Body of pancreas (tissue), 4 donors: ENCODE measurements around the gene TGFBR3. TPM values are rescaled to one million over a fixed set of nuclear protein-coding genes. Genes with fewer than 3 reads are reported as not detected.
A peak's percentile ranks its signal among the peaks of the same experiment; 100 is the strongest.
"Not testable (repeated sequence)": the region's sequence is repeated elsewhere in the genome, so short reads cannot be mapped to it uniquely, and the experiment has no call there.

Source experiments
- ATAC-seq: fragments of 150-250 bp; one replicate; pipeline ENCODE4 v1.9.1; 2016
- DNase-seq, 4 donors: peaks; one replicate each; pipeline ENCODE4 v3.0.0-alpha.2; 2019
- H3K27ac ChIP-seq, 4 donors: fragments of 200-600 bp; sonication (generic); 1 replicate in 3 of 4; 2 replicates in 1 of 4; pipeline versions ENCODE4 v1.5.1 to v1.6.1; 2016 to 2019; ENCODE audit warnings: mild to moderate bottlenecking in 1 of 4, mixed read lengths in 1 of 4, moderate library complexity in 1 of 4
- H3K27me3 ChIP-seq, 2 donors: fragments of 200-600 bp; sonication (generic); one replicate each; pipeline ENCODE4 v1.6.0; 2016; ENCODE audit warnings: mild to moderate bottlenecking in 1 of 2
- H3K36me3 ChIP-seq, 2 donors: fragments of 200-600 bp; sonication (generic); replicated peaks in 1 of 2; 2 replicates each; pipeline ENCODE4 v1.5.1; 2016; ENCODE audit warnings: low read depth in 2 of 2; ENCODE audit not compliant: insufficient read depth in 1 of 2
- H3K4me1 ChIP-seq: fragments of 200-600 bp; sonication (generic); one replicate; pipeline ENCODE4 v1.6.0; 2016
- H3K4me3 ChIP-seq, 2 donors: fragments of 200-600 bp; sonication (generic); 1 replicate in 1 of 2; 2 replicates in 1 of 2; pipeline ENCODE4 v1.5.1; 2016 to 2019
- H3K9me3 ChIP-seq, 3 donors: fragments of 200-600 bp; sonication (generic); 1 replicate in 2 of 3; 2 replicates in 1 of 3; pipeline ENCODE4 v1.5.1; 2016
- POLR2A ChIP-seq, 3 donors: fragments of 450-650 bp; IDR thresholded peaks; one replicate each; pipeline ENCODE4 v1.6.1; 2016; ENCODE audit warnings: antibody characterized with exemption in 3 of 3, mild to moderate bottlenecking in 2 of 3
- WGBS, 2 donors: methylation state at CpG; one replicate each; pipeline ENCODE4 v1.1.5; 2017; 5-methylcytosine and 5-hydroxymethylcytosine counted together
- intact Hi-C: fragments of 100-400 bp; cut with DNase I; formaldehyde crosslinking; loops from one replicate; pipeline ENCODE4 v1.15.1; 2023
- total RNA-seq, 2 donors: library from RNA; depleted of rRNA; stranded (reverse); fragments of >200 nt; gene quantifications; one replicate each; pipeline ENCODE4 v1.1.0, GENCODE V29; 2016
- TF ChIP-seq, protein P1 (sequence below), 7 experiments: fragments of 450-650 bp in 4 of 7; fragments of 200-600 bp in 3 of 7; sonication (generic) in 3 of 7; IDR thresholded peaks; one replicate each; pipeline ENCODE4 v1.5.1; 2016 to 2019; ENCODE audit warnings: antibody characterized with exemption in 7 of 7

The TGFBR3 gene
- total RNA-seq, 2 donors from 2014 or later, result 52.4 to 63.6 TPM

- H3K27me3 ChIP-seq, result no peaks in the 10 kb centered on the region
- DNase-seq (no peak), ATAC-seq (no peak)
- H3K27ac ChIP-seq, result no peak overlapping the region
- H3K9me3 ChIP-seq, result no peaks in the 10 kb centered on the region
- H3K4me3 ChIP-seq, result no peak overlapping the region
- WGBS, 2 donors, result 17 to 39% methylated on average over 1 of the region's 1 CpG
- TF ChIP-seq, protein P1, sequence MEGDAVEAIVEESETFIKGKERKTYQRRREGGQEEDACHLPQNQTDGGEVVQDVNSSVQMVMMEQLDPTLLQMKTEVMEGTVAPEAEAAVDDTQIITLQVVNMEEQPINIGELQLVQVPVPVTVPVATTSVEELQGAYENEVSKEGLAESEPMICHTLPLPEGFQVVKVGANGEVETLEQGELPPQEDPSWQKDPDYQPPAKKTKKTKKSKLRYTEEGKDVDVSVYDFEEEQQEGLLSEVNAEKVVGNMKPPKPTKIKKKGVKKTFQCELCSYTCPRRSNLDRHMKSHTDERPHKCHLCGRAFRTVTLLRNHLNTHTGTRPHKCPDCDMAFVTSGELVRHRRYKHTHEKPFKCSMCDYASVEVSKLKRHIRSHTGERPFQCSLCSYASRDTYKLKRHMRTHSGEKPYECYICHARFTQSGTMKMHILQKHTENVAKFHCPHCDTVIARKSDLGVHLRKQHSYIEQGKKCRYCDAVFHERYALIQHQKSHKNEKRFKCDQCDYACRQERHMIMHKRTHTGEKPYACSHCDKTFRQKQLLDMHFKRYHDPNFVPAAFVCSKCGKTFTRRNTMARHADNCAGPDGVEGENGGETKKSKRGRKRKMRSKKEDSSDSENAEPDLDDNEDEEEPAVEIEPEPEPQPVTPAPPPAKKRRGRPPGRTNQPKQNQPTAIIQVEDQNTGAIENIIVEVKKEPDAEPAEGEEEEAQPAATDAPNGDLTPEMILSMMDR (IDR thresholded peaks at IDR 0.05), result no peak
- no peak for TF ChIP-seq POLR2A (IDR thresholded peaks at IDR 0.05)
- H3K4me1 ChIP-seq, result peaks cover 18% of the 10 kb centered on the region
- H3K36me3 ChIP-seq, result peaks cover 0 to 2% of the 10 kb centered on the region in 2 donors
- intact Hi-C loops, result no loop called here
These were observed 29.0 kb downstream of the TGFBR3 start for GRCh38 chr1:91856996-91857395.

- no peaks in the 10 kb centered on the region for H3K9me3 ChIP-seq
- peak overlapping the region in 3 of 4 donors; percentile 19 to 52 (median 39) for H3K27ac ChIP-seq
- intact Hi-C loops, result no loop called here
- H3K27me3 ChIP-seq, result no peaks in the 10 kb centered on the region
- ATAC-seq (peak; percentile 60), DNase-seq (peak in 3 of 4 donors; percentile 27 to 41 (median 33))
- peaks cover 35% of the 10 kb centered on the region for H3K4me1 ChIP-seq
- WGBS, 2 donors, result 30 to 41% methylated on average over 3 of the region's 3 CpGs
- TF ChIP-seq, protein P1 (IDR thresholded peaks at IDR 0.05), result no peak
- no peak for TF ChIP-seq POLR2A (IDR thresholded peaks at IDR 0.05)
- H3K4me3 ChIP-seq, result no peak overlapping the region
- H3K36me3 ChIP-seq, result no peaks in the 10 kb centered on the region
These were observed 31.0 kb downstream of the TGFBR3 start for GRCh38 chr1:91854852-91855534.

- no peaks in the 10 kb centered on the region for H3K9me3 ChIP-seq
- intact Hi-C loops, result no loop called here
- no peak for ATAC-seq
- TF ChIP-seq, protein P1 (IDR thresholded peaks at IDR 0.05), result no peak
- TF ChIP-seq POLR2A (IDR thresholded peaks at IDR 0.05), result no peak
- 94 to 96% methylated on average over 7 of the region's 7 CpGs for WGBS, 2 donors
- H3K27ac ChIP-seq, result no peak overlapping the region
- peaks cover 35% of the 10 kb centered on the region for H3K4me1 ChIP-seq
- no peak for DNase-seq
- no peaks in the 10 kb centered on the region for H3K27me3 ChIP-seq
- no peaks in the 10 kb centered on the region for H3K36me3 ChIP-seq
- no peak overlapping the region for H3K4me3 ChIP-seq
These were observed 32.6 kb downstream of the TGFBR3 start for GRCh38 chr1:91853397-91853796.

- peaks cover 44% of the 10 kb centered on the region for H3K4me1 ChIP-seq
- WGBS, 2 donors, result 94 to 96% methylated on average over 5 of the region's 5 CpGs
- intact Hi-C loops, H3K27me3 ChIP-seq, ATAC-seq, H3K4me3 ChIP-seq, DNase-seq, H3K9me3 ChIP-seq, H3K36me3 ChIP-seq: not testable (repeated sequence)
- H3K27ac ChIP-seq, result peak overlapping the region in 2 of 4 donors; percentile 30 to 72
These were observed 33.9 kb downstream of the TGFBR3 start for GRCh38 chr1:91852011-91852410.

- no peaks in the 10 kb centered on the region for H3K36me3 ChIP-seq
- ATAC-seq (peak; percentile 77), DNase-seq (peak; percentile 69 to 86 (median 85))
- no peaks in the 10 kb centered on the region for H3K9me3 ChIP-seq
- no peaks in the 10 kb centered on the region for H3K27me3 ChIP-seq
- peaks cover 50% of the 10 kb centered on the region for H3K4me1 ChIP-seq
- 38 to 39% methylated on average over 13 of the region's 13 CpGs for WGBS, 2 donors
- TF ChIP-seq, protein P1 (IDR thresholded peaks at IDR 0.05), result no peak
- TF ChIP-seq POLR2A (IDR thresholded peaks at IDR 0.05), result no peak
- H3K4me3 ChIP-seq, result no peak overlapping the region
- peak overlapping the region in 3 of 4 donors; percentile 30 to 72 (median 41) for H3K27ac ChIP-seq
- intact Hi-C loops, result no loop called here
These were observed 34.6 kb downstream of the TGFBR3 start for GRCh38 chr1:91851130-91852010.
